GM19328 (cell line): ENCODE results near the gene MYO16.
"Not testable (repeated sequence)": the region's sequence is repeated elsewhere in the genome, so short reads cannot be mapped to it uniquely, and the experiment has no call there.

Source experiments
- ATAC-seq: cut with Tn5 transposase; IDR thresholded peaks from one replicate; pipeline ENCODE4 v1.9.1; 2021; ENCODE audit warnings: mild to moderate bottlenecking, moderate library complexity; ENCODE audit not compliant: unreplicated experiment

MYO16 gene

DNA sequence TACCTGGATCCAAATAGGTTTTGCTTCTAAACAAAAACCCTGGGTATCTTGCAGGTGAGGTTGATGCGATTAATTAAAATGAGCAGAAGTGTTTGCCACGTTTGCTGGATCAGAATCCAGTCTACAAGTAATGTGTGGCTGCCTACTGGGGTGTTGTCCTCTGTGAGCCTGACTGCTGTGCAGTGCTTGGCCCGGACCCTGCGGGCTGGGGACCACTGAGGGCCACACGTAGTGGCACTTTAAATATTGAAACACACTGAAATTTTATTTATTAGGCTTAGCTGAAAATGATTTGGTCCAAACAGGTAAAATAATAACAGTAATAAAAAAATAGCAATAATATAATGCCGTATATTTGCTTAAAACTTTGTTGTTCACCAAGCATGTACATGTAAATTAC lies 338.0 kb downstream of the MYO16 start:
- no peak for ATAC-seq

DNA sequence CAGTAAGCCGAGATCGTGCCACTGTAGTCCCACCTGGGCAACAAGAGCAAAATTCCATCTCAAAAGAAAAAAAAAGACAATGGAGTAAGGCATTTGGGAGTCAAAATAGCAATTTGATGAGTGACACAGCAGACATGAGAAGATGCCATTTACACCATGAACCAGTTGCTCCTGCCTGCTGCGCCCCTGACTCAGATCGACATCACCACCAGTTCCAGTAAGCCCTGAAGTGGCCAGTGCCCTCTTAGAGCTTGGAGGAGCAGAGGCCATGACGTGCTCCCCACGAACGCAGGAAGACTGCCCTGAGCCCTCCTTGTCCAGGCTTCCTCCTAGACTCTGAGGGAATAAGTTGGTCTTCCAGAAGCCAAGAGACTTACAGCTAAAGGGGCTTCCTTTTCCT lies 339.2 kb downstream of the MYO16 start:
- no peak for ATAC-seq

DNA sequence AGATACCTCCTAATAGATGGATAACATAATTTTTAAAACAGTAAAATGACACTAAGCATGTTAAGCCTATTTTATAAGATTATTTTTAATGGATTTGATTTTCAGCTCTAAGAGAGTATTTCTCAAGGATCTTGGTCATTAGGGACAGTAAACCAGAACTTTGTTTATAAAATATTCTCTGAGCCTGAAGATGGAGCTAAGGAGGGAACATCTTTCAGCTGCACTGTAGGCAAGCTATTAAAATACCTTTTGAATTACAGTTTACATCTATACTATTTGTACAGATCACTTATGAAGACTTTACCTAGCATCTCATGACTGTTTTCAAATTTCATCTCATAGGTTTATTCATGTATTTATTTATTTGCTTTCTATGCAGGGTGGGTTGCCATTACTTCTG lies 345.3 kb downstream of the MYO16 start:
- no peak for ATAC-seq

DNA sequence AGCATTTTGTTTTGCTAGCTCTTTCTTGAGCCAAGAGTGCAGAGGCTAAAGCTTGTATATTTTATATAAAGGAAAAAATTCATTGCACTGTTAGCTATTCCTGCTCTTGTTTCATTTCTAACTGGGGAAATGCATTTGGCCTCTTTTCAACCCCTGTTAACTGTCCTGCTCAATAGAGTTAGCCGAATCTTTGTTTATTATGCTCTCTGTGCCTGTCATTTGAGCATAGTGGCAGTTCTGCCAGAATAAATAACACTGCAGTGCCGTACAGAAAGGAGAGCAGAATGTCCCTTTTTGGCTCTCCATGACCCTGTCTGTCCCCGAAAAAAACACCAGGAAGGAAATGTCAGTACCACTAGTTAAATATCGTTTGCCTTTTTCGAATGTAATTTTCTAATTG lies 350.8 kb downstream of the MYO16 start:
- ATAC-seq, result no peak

DNA sequence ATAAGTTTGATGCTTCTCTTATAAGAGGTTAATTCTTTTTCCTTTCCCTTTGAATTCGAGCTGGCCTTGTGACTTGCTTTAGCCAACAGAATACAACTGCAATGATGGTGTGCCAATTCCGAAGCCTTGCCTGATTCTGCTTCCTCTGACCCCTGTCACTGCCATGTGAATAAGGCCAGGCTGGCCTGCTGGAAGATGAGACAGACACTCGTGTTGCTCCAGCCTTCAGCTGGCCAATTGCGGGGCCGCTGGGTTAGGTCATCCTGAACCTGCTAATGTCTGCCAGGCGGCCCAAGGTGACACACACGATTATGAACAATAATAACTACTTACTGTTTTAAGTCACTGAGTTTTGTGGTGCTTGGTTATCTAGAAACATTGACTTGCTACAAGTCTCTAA lies 352.0 kb downstream of the MYO16 start:
- ATAC-seq, result no peak

DNA sequence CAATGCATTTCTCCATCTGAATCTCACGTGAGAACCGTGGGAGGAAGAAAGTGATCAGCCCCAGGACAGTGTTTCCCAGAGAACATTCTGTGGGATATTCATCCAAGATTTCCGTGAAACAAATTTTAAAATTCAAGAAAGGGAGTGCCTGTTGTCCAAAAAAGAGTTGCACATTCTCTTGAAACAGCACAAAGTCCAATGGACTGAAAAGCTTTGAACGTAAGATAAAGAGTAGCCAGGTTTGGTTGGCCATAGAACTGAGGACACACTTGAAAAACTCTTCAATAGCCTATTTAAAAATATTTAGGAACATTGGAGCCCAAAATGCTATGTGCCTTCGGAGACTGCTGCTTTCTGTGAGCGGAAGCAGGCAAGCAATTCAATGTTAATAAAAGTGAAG lies 353.9 kb downstream of the MYO16 start:
- no peak for ATAC-seq

DNA sequence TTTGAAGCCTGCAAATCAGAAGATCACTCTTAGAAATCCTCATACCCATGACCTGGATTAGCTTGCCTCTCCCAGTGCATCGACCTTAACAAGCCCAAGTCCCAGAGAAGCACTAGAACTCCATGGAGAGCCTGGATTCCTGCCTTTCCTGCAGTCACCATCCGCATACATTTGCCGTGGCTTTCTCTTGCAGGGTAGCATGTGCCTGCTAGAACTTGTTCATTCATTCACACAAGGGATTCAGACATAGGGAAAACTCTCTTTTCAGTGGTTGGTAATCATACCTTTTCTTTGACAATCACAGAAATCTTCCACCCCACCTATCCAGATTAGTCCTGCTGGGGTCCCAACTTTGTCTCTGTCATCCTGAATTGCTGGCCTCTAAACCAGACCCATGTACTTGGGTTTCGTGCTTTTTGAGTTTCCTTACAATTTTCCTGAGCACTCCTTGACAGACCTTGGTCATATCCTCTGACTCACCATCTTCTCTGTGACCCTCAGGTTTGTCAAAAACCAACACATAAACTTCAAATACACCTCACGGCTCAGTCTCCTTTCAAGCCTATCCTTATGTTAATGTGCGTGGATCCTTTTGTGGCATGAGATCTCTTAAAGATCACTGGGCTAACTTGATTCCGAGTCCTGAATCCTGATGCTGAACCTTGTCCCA lies 355.0 kb downstream of the MYO16 start:
- ATAC-seq, result no peak

DNA sequence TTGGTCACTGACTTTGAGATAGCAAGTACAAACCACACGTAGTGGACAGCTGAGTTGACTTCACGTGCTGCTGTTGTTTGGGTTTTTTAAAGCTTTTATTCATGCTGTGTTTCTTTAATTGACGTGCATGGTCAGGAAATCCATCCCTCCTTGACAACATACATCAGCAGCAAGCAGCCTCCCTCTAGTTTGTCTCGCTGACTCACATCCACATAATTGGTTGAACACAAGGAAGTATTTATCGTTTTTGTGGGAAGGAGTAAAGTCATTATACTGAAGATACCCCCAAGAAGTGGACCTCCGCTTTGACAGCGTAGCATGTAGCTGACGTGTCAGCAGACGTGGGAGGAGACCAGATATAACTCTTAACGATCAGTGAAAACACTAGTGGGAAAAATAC lies 355.8 kb downstream of the MYO16 start:
- ATAC-seq, result no peak

DNA sequence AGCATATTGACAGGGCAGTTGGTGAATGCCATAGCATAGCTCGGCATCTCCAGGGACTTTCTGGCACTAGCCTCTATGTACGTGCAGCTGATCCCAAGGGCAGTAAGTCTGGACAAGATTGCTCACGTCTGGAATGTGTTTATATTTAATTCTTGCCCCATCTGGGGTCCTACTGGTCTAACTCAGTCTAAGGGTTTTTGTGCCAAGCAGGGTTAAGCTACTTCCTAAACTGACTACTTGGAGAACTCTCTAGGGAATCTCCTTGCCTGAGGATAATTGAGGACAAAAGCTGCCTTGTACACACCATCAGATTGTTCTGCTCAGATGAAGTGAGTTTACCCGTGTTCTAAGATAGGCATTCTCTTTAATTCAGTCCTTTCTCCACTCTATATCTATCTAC lies 358.1 kb downstream of the MYO16 start:
- ATAC-seq, result no peak

DNA sequence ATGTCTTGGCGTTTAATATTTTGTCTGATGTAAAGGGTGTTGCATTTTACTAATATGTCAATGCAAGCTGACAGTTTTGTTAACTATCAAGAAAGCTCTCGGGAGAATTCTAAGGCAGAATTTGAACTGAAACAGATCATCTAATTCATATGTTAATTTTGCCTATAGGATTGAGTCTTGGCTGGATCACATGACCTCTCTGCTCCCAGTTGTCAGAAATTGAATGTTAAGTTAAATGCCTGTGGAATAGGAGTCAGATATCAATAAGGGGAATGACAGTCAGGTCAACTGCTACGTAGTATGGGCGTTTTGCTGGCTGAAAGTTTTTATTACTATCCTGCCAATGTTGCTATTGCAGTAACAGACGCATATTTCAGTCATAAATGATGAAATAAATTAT lies 358.5 kb downstream of the MYO16 start:
- no peak for ATAC-seq

DNA sequence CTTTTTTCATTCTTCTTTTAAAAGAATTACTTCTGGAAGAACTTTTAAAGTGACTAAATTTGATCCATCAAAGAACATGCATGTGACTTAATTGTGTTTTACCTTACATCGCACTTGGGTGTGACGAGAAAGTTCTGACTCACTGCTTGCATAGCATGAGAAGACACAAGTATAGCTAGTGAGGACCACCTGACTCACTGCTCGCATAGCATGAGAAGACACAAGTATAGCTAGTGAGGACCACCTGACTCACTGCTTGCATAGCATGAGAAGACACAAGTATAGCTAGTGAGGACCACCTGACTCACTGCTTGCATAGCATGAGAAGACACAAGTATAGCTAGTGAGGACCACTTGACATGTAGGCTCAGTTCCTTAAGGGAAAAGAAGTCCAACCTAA lies 362.0 kb downstream of the MYO16 start:
- not testable (repeated sequence) for ATAC-seq

DNA sequence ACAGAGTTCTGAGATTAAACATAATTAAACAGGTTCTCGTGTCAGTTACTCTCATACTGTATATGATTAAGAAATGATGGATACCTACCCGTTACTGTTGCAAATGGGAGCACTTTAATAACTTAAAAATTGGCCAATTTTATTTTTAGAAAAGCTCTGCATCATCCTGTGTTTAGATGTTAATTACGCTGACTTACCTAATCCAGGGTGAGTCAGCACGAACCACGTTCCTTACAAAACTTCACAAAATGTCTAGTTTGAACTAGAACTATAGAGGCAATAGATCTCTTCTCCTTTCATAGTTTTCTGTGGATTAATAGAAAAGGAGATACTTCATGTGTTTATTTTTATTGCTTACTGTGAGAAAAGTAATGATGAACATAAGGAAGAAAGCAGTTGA lies 363.9 kb downstream of the MYO16 start:
- ATAC-seq, result no peak

DNA sequence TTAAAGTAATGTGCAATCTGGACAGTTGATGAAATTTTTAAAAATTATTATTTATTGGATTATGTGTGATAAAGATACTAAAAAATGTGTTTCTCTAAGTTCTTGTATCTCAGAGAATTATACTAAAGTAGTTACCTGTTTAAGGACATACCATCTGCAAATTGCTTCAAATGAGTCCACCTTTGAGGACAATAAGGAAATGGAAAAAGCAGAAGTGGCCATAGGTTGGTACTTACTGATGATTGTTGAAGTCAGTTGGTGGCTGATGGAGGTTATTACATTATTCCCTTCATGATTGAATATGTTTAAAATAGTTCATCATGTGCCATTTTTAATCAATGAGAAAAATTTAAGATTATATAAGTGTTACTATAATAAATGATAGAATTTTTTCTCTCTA lies 367.0 kb downstream of the MYO16 start:
- ATAC-seq, result no peak

DNA sequence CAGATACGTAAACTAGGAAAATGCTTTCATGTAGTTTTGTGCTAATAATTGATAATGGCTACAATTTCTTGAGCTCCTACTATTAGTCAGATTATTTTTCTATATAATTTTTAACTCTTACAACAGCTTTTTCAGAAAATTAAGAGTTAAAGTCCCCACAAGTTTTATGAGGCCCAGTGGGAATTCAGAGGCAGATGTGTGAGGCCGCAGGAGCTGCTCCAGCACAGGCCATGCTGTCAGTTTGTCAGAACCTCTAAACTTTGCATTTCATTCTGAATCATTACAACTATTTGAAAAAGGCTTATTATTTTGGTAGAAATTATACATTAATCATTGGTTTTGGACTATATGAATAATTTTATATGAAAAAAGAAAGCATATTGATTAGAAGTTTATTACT lies 370.8 kb downstream of the MYO16 start:
- ATAC-seq, result no peak

DNA sequence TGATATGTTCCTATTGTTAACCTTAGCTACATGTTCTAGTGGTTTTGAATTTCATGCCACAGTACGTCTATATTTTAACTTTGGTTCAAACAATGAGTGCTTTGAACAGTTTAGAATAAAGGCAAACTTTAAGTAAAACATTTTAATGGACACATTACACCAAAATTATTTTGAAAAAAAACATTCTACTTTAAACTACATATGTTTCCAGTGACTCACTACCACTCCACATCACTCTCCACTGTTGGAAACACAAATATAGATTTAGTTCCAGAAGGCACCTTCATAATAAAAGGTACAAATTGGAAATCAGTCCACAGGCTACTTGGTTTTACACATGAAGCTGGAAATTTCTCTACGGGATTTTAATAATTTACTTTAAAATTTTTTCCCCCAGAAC lies 373.5 kb downstream of the MYO16 start:
- no peak for ATAC-seq

DNA sequence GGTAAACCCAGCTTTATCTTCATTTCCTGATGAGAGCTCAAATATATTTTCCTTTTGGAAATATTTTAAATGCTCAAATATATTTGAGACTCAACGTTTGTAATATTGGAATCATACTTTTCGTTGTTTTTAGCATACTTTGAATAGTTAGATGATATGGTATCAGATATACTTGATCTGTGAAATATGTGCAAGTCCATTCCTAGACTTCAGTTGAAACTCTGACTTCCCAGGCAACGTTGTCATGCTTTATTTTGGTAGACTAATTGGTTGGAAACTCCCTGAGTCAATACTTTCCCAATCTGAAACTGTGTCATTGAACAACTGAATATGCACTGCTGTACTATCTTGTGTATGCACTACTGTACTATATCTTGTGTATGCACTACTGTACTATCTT lies 378.5 kb downstream of the MYO16 start:
- ATAC-seq, result no peak

DNA sequence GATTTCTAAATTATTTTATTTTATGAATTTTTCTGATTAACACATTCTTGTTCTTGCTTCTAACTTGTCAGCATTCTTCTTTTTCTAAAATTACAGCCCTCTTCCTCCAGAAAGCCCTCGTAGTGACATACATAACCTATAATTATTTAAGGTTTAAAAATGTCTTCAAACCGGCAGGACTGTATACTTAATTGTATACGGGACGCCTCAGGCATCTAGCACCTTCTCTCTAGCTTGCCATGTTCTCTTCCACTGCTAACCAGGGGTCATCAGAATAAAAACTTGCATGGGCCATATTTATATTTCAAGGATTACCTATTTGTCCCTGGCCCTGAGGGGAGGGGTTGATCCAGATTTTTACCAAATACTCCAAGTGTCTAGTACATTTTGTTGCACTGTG lies 380.3 kb downstream of the MYO16 start:
- no peak for ATAC-seq

DNA sequence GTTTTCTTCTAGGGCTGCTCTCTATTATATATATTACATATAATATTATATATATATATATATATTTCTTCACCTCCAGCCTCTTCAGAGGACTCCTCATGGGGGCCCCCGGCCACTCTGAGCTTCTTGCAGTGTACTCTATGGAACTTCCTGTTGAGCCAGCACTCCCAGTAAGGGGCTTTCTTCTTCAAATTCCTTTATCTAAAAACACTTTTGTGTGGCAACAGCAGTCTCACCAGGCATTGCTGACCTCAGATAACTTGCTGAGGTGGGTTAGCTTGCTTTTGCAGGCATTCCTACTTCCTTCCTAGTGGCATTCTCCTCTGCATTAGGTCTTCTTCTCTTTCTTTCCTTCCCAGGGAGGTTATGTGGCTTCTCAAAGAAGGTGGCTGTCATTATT lies 381.5 kb downstream of the MYO16 start:
- ATAC-seq, result no peak

DNA sequence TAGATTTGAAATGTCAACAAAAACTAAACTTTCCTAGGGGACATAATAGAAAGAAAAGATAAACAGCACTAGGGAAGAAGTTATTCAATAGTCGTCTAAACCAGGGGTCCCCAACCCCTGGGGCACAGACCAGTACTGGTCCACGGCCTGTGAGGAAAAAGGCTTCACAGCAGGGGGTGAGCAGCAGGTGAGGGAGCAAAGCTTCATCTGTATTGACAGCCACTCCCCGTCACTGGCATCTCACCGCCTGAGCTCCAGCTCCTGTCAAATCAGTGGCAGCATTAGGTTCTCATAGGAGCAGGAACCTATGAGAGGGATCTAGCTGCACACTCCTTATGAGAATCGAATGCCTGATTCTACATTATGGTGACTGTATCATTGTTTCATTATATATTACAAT lies 382.7 kb downstream of the MYO16 start:
- no peak for ATAC-seq

DNA sequence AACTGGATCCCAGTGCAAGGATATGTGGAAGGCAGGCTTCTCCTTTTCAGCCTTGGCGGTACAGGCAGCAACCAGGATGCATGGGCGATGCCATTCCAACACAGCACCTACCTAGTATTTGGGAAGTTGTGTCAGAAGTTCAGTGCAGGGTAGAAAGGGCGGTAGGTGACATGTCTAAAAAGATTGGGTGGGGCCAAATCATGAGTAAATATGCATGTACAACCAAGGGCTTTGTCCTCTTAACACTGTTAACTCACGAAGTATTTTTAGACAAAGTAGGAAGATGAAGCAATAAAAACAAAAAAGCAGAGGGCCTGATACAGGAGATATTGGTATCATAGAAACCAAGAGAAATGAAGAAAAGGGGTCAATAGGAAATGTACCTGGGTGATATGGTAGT lies 392.1 kb downstream of the MYO16 start:
- no peak for ATAC-seq

DNA sequence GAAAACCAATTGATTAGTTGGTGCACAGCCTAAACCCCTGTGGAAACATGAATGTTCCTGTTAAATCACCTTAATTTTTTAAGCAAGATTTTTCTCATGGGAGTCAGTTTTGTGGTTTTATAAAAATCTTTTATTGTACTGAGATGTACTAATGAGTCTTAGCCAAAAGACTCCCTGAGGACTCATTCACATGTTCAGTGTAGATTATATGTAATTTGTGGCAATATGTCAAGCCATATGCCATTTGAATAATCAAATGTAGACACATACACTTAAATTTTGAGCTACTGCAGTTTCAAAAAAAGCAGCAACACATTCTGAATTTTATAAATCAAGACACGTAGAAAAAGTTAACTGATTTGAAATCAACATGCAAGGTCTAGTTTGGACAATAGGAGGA lies 395.2 kb downstream of the MYO16 start:
- ATAC-seq, result no peak

DNA sequence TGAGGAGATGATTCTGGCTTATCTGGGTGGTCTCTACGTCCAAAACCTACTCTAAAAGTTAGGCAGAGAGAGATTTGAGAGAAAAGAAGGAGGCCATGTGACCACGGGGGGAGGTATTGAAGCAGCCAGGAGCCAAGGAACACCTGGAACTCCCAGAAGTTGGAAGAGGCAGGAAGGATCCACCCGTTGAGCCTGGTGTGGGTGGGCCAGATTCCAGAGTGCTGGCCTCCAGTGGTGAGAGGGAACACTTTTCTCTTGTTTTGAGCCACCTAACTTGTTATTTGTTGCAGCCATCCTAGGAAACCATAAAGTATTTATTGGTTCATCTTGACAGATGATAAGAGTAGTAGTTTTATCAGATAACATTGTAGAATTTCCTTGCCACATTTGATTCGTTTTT lies 396.9 kb downstream of the MYO16 start:
- no peak for ATAC-seq

DNA sequence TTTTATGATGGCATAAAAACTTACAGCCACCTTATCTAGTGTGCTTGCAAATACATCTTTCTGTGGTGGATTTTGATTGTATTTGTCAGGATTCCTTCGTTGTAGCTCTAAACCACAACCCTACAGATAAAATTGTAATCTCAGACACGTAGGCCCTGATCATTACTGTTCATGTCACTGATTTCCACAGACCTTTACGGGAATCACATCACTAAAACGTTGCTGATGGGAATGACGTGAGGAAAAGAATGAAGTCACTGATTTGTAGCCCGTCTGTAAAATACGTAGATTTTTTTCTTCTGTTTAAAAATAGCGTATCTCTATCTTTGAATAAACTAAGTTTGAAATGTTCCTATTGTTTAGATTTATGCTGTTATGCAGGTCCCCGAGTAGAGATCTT lies 399.2 kb downstream of the MYO16 start:
- ATAC-seq, result no peak

DNA sequence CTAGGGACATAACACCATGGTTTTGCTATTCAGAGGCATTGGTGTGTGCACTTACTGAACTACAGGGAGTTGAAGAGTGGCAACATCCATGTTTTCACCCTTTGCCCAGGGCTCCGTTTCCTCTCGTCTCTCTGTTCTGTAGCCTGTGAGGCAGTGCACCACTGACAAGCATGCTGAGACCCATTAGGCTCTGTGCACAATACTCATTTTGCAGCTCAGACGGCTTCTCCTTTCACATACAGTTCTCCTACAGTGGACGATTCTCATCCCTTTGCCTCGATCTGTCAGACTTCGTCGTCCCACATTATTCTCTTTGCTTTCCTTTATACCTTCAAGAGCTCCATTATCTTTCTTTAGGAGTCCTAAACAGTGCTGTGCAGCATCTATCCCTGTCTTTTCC lies 403.7 kb downstream of the MYO16 start:
- no peak for ATAC-seq
